Measurements from ENCODE around the gene MCAM.
A peak's percentile ranks its signal among the peaks of the same experiment; 100 is the strongest.

DNA sequence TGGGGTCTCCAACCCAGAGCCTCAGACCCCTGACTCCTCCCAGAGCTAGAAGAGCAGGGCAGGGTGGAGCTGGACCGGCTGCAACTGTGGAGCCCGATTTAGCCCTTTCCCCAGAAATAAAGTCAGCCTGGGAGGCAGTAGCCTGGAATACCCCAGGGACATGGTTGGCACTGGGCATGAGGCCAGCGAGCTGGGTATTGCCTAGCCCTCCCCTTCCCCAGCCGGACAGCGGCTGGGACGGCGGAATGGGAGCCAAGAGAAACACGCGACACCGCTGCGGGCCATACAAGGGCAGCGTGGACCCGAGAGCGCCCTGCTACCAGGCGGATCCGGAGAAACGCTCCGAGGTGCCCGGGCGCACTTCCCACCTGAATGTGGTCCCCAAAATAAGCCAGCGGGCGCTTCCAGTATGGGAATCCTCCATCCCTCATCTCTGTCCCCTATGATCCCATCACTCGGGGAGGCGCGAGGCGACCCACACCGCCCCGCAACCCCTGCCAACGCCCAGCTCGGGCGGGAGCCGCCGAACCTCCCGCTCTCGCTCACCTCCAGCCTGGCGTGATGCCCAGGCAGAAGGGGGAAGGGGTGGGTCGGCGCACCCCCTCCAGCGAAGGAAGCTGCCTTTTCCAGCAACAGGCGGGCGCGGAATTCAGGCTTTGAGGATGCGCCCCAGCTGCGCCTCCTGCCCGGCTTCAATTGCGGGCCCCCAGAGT, 758 bp downstream of the MCAM start:
- TF ChIP-seq, protein P1, sequence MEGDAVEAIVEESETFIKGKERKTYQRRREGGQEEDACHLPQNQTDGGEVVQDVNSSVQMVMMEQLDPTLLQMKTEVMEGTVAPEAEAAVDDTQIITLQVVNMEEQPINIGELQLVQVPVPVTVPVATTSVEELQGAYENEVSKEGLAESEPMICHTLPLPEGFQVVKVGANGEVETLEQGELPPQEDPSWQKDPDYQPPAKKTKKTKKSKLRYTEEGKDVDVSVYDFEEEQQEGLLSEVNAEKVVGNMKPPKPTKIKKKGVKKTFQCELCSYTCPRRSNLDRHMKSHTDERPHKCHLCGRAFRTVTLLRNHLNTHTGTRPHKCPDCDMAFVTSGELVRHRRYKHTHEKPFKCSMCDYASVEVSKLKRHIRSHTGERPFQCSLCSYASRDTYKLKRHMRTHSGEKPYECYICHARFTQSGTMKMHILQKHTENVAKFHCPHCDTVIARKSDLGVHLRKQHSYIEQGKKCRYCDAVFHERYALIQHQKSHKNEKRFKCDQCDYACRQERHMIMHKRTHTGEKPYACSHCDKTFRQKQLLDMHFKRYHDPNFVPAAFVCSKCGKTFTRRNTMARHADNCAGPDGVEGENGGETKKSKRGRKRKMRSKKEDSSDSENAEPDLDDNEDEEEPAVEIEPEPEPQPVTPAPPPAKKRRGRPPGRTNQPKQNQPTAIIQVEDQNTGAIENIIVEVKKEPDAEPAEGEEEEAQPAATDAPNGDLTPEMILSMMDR (IDR thresholded peaks at IDR 0.05; ENCODE audit: low read length): no peak
- TF ChIP-seq EZH2phosphoT487 (IDR thresholded peaks at IDR 0.05; ENCODE audit: low read length) (peak; percentile 72; the same call in 1 of the 2 replicates), EZH2 (optimal IDR thresholded peaks at IDR 0.05; ENCODE audit: low read depth, low read length) (no peak)

Measured in MM.1S (cell line).